ENCODE data around the gene PAQR7.

The PAQR7 gene

DNA sequence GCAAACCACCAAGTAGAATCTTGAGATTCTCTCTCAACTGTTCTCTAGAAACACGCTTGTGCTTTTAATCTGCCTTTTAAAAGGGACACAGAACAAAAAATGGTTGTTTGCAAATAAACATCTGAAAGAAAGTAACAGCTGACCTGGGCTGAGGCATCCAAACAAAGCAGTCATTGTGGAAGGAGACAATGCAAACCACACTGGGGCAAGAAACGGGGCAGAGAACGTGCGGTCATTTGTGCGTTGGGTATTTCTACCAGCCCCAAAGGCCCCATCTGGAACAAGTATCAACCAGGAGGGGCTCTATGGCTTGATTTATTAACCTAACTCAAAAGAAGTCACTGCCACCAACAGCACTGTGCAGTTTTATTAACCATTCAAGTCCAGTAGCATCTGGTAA lies 24.7 kb upstream of the PAQR7 start:
- DNase-seq, result no peak

- no peak for DNase-seq
Observed at GRCh38 chr1:25899792-25900191, 24.3 kb upstream of the PAQR7 start.

DNA sequence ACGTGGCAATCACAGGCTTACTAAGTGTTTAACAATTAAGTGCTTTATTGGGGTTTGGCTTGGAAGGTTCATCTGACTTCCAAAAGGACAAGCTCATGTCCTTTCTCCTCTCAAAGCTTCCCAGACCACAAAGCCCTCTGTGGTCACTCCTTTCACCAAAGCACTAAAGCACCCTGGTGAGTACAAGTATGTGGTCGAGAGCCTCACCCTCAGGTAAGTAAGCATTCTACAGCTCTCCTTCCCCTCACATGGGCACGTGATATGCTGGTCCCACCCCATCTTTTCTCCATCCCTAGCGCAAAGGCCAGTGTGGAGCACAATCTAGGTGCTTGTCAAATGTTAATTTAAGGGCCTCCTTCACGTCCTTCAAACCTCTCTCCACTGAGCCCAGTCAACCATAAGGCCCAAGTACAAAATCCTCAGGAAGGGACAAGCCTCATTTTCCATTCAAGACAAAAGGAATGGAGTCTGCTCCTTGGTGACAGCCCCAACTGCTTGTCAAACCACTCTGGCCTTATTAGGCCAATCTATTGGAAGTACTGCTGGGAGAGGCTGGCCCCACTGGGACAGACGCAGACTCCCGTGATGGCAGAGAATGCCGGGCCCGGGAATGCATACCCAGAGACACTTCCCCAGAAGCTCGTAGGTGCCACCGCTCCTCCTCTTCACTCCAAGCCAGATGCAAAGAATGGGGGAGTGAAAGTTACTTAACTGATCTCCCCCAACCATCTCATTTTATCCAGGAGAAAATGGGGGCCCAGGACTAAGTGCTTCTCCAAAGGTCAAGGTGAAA lies 22.9 kb upstream of the PAQR7 start:
- DNase-seq, result no peak

- no peak for DNase-seq
Observed at GRCh38 chr1:25897754-25898153, 22.2 kb upstream of the PAQR7 start.

- DNase-seq, result no peak
Observed at GRCh38 chr1:25896266-25896665, 20.8 kb upstream of the PAQR7 start.

DNA sequence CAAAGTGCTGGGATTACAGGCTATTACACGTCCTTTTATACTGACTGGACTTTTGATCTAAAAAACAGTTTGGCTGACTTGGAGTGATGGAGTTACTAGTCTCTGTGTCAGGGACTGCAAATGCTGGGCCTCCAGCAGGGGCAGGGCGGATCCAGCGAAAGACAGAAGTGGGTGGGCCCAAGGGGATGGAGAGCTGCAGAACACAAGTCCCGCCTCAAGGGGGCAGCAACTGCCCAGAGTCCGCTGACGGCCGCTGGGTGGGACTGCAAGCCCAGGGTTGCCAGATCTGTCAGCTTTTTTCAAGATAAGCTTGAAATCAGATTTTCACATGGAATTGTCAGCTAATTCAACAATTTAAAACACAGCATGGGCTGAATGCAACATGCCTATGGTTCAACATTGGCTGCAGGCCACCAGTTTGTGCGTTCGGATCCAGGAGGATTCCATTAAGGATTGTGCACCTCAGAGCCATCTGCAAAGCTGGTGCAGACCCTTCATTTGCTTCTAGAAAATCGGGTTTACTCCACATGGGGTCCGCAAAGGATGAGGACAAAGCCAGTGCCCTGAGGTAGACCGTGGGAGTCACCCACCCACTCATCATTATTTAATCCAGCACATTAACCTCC lies 20.0 kb upstream of the PAQR7 start:
- peak; percentile 89 for DNase-seq

- DNase-seq, result no peak
Observed at GRCh38 chr1:25893116-25893515, 17.6 kb upstream of the PAQR7 start.

- no peak for DNase-seq
Observed at GRCh38 chr1:25891606-25892005, 16.1 kb upstream of the PAQR7 start.

DNA sequence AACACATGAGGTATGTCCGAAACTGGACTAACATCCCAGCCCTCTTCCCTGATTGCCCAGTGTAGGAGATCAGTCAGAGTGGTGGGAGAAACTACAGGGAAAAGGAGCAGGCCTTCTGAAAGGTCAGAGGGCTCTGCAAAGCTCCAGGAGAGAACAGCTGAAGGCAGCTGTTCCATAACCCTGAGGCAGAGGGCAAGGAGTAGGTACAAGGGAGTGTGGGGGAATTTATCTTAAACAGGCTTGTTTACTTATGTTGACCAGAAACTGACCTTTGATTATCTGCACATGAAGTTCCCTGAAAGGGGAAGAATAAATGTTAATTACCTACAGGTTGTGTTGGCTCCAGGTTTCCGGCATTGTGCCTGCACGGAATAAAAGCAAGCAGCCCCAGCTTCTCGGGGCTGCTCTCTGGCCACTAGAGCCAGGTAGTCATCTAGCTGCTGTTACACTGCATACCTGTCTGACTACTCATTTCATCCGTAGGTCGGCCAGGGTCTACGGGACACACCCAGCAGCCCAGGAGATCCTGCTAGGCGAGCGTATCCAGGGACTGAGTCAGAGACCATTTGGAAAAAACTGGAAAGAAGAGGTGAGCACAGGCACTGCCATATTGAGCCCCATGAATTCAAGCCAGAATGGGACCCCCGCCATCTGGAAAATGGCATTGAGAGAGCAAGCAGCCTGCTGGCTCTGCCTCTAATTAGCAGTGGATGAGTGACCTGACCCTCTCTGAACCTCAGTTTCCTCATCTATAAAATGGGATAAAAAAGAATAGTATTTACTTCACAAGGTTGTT lies 14.9 kb upstream of the PAQR7 start:
- DNase-seq, result no peak

GRCh38 chr1:25889470-25889869 lies 14.0 kb upstream of the PAQR7 start:
- no peak for DNase-seq

- no peak for DNase-seq
Observed at GRCh38 chr1:25888426-25888987, 13.0 kb upstream of the PAQR7 start.

DNA sequence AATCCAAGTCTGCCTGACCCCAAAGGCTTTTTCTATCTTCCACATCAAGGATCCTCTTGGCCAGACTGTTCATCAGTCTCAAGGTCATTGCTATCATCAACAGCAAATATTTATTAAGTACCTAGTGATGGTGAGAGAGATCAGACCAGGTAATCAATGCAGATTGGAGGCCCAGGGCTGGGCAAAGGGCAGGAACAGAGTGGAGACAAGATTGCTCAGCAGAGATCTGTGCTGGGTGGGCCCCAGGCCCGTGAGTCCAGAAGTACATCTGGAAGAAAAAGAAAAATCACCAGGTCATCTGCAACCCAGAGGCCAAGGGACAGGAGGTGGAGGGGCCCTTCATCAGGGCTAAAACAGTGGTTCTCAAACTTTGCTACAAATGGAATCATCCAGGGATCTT lies 10.1 kb upstream of the PAQR7 start:
- no peak for DNase-seq

DNA sequence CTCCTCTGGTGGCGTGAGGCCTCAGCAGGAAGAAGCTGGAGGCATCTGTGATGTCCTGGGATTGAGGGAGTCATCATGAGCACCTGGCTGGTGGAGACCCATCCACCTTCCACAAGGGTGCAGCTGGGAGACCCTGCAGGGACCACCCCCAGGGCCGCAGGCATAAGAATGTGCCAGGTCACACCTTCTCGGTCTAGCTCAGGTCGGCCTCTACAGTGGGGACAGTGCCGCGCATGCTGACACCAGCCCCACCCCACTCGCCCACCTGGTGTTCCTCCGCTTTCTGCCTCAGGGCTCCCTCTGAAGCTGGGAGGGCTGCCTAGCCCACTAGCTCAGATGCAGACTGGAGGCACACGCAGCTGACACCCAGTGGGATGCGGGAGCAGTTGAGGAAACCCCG lies 5.8 kb upstream of the PAQR7 start:
- no peak for DNase-seq

DNA sequence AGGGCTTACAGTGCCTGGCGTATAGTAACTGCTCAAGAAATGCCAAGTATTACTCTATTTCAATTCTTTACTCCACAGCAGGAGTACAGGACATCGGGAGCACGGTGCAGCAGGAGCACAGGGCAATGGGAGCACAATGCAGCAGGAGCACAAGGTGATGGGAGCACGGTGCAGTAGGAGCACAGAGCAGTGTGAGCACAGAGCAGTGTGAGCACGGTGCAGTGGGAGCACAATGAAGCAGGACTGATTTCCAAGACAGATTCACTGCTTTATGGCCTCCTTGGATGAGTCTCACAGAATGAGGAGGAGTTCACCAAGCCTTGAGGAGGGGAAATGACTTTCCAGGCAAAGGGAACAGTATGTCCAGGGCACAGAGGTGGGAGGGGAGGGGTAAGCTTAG lies 5.0 kb upstream of the PAQR7 start:
- no peak for DNase-seq

GRCh38 chr1:25879675-25880074 lies 4.2 kb upstream of the PAQR7 start:
- no peak for DNase-seq

DNA sequence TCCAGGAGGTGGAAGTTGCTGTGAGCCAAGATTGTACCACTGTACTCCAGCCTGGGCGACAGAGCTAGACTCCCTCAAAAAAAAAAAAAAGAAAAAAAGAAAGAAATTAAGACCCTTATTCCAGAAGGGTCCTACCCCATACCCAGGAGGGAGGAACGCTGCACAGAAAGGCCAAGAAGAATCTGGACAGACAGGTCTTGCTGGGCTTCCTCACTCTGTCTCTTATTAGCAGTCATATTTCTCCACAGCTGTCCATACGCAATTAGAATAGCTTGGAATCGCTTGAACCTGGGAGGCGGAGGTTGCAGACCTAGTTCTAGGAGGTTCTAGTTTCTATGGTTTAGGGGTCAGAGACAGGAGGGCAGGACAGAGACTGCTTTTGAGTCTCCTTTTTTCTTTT lies 3.2 kb upstream of the PAQR7 start:
- DNase-seq, result no peak

DNA sequence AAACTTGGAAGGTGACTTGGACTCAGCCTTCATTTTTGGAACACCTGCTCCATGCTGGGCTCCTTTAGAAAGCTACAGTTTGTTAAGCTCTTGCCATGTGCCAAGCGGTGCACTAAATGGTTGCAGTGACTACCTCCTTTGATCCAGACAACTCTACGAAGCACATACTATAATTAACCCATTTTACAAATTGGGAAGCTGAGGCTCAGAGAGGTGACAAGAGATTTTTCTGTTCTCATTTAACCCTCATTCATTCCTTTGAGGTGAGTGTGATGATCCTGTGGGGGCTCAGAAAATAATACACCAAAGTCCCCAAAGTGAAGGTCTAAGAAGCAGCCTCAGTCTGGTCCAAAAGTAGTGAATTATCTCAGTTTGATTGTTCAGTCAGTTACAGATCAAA lies 1.6 kb upstream of the PAQR7 start:
- no peak for DNase-seq

- DNase-seq, result no peak
Observed at GRCh38 chr1:25876693-25877077, 1.2 kb upstream of the PAQR7 start.

DNA sequence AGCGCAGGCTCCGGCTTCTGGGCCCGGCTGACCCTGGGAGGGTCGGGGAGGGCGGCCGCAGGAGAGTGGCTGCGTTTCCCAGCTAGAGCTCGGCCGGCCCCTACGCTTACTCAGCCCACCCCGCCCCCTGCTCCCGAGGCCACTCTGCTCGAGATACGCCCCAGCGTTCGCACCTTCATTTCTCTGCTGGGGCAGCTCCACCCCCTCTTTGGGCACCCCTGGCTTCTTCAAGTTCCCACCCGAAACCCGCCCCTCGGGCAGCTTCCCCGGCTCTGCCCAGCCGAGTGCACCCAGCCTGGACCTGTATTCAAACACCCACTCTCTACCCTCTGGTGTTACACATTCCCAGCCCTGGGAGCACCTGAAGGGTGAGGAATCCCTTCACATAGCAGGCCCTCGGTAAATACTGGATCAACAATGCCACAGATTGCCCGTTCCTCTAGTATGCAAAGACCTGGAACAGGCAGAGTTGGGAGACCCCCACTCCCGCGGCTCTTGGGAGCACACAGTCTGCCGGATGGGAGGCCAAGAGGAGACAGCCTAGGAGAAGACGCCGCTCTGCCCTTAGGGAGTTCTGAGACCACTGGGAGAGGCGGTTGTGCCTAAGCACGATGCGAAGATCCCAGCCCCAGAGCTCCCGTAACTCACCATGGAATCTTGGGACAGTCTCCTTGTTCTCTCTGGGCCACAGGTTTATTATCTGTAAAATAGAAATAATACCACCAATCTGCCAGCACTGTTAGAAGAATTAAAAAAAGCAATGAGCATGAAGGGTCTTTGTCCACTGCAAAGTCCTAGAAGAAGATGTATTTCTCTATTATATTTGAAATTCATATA lies 566 bp upstream of the PAQR7 start:
- DNase-seq, result no peak

DNA sequence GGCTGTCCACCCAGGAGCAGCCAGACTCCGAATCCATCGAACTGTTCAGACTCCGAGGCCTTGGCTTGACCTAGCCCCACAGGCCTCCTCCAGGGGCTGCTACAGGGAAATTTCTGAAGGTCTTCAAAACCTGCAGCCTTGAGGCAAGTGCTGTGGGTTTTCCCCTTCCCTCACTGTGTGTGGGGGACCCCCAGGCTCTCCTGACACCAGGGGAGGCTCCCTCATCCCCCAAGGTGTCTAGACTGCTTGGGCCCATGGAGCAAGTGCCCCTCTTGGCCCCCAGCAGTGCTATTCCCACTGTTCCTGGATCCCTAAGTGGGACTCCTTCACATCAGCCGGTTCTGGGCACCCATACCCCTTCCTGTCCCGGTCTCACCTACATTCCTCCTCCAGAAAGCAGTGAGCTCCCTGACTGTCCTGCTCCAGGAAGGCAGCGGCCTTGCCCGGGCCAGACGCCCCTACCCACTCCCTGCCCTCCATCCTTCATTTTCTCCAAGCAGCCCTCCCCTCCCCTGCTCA lies 814 bp downstream of the PAQR7 start:
- no peak for DNase-seq

- no peak for DNase-seq
Observed at GRCh38 chr1:25874209-25874608, 1.3 kb downstream of the PAQR7 start.

DNA sequence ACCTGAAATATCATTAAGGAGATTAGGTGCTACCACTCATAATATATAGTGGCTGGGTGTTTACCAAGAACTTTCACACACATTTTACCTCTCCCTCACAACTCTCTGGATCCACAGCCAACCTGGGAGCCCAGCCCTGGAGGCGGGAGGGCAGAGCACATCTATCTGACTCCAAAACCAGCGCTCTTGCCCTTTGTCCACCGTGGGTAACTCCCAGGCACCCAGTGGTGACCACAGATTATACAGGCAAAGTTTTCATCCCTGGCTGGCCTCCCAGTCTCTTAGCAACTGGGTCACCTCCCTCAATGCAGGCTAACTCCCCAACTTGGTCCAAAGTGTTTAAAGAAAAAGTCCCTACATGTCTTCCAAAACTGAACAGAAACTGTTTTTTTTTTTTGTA lies 2.4 kb downstream of the PAQR7 start:
- no peak for DNase-seq

GRCh38 chr1:25872713-25873112 lies 2.8 kb downstream of the PAQR7 start:
- no peak for DNase-seq

Measured in inflammatory macrophage treated with lipopolysaccharide for 4 hours (primary cell).